HG03175 (cell line): ENCODE results near the gene COL25A1.

Experiments
- ATAC-seq: cut with Tn5 transposase; IDR thresholded peaks from one replicate; pipeline ENCODE4 v1.9.1; 2021; ENCODE audit warnings: mild to moderate bottlenecking, moderate library complexity; ENCODE audit not compliant: unreplicated experiment

COL25A1 gene

DNA sequence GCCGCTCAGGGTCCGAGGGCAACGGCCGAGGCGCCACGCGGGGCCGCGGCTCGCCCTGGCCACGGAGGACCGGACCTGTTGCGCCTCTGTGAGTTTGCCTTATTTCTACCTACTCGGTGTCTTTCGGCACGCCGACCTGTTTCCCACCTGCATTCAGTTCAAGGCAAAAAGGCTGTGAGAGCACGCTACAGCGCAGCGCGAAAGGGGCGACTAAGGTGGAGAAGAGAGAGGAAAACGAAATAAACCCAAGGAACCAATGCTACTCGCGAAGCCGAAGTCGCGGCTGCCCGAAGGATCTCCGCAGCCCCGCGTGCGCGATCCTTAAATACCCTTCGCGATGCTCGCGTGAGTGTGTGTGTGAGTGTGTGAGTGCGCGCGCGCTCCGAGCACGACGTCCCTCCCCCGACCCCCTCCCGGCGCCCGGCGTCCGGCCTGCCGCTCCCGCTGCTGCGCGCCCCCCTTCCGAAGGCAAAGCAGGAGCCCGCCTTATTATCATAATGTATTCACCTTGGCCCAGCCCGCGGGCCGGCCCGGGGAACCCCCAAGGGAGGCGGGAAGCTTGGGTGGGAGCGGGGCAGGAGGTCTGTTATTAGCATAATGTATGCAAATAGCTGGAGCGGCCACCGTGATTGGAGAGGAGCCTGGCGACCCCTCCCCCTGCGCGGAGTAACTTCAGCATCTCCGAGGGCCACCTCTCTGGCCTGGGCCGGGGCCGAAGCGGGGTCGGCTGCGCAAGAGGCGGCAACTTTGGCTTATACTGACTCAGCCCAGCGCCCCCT is at the start of gene COL25A1:
Gene COL25A1, minus strand, starts transcription at position 298 of the 779 bp plus-strand sequence.
- ATAC-seq = no peak

DNA sequence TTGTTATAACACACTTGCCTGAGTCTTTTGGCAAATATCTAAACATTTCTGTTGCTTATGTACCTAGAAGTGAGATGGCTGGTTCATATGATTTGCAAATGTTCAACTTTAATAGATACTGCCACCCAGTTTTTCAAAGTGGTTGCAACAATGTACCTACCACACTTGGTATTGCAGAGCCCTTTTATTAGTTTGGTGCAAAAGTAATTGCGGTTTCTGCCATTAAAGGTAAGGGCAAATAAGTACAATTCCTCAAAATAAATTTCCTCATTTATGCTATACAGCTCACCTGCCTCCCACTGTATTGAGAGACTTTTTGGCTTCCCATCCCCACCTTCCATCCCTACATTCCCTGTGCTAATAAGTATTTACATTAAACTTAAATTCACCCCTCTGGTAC is 47.7 kb upstream of the COL25A1 start:
- no peak for ATAC-seq

DNA sequence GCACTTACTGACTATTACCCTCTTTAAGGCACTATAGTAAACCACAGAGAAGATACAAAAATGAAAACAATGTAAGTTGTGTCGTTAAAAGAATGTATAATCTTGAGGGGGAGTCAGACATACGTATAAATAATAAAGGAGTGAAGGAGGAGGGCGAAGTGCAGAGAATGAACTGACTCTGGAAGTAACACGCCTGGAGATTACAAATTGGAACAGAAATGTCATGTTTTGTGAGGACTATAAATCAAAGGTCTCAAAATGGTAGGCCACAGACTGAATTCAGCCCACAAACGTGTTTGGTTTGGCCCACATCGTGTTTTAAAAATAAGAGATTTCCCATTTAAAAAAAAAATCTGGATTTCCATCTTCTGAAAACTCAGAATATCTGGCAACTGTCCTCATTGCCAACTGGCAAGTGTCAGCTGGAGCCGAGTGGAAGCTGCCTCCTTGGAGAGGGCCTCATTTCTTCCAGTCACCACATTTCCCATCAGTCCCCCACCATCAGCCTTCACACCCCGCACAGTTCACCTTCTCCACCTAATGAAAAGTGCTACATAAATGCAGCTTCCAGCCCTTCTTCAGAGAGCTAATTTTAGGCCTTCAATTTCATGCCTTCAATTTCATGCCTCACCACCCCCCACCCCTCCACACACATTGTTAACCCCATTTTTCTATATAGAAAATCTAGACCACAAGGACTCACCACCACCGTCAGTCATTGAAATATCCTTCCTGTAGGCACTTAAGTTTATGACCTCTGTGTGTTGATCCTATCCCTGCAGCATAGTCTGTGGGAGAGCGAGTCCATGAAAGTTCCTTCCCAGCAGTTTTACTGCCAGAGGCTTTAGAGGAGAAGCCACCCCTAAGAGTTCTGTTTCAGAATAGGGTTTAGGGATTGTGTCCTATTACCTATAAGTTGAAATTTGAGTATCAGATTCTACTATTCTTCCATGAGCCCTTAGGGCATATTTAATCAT is 32.0 kb upstream of the COL25A1 start:
- ATAC-seq = no peak

DNA sequence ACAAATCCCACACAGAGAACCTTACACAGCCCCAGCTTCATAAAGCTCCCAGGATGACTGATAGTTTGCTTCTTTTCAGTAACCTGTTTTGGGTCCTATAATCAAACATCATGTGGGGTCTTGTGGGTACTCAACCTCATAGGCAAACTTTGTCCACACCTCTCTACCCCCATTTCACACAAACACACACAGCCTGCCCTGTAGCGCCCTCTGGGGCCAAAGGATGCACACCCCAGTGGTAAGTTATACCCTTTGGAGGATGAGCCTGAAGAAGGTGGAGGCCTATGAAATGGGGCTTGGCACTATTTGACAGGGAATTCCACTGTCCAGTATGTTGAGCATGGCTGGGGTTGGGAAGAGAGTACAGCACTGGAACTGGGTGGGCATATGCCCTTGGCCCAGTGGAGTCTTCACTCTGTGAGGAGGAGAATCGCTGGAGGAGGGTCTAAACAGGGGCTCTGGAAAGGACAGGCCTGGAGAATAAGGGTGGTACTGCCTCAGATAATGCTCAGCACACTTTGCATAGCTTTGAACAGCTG is 30.5 kb upstream of the COL25A1 start:
- ATAC-seq = no peak

DNA sequence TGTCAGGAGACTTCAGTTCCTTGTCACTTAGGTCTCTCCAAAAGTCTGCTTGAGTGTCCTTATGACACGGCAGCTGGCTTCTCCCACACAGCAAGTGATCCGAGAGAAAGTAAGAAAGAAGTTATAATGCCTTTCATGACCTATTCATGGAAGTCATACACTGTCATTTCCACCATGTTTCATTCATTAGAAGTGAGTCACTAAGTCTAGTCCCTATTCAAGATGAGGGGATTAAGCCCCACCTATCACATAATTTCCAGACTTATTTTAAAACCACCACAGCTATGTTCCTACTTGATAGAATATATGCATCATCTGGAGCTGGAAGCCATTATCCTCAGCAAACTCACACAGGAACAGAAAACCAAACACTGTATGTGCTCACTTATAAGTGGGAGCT is 25.2 kb upstream of the COL25A1 start:
- no peak for ATAC-seq

DNA sequence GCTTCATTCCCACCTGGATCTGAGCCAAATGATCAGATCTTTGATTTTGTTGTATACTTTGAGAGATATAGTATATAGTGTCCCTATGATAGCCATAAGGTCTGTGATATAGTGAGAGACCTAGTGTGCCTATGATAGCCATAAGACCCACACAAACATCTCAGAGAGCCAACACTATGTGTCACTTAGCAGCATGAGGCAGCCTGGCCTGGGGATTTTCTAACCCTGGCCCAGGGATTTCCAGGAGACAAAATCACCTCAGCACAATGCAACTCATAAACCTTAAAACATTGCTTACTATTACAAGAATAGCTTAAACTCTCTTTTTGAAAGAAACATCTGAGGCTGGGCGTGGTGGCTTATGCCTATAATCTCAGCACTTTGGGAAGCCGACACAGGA is 23.2 kb upstream of the COL25A1 start:
- no peak for ATAC-seq

DNA sequence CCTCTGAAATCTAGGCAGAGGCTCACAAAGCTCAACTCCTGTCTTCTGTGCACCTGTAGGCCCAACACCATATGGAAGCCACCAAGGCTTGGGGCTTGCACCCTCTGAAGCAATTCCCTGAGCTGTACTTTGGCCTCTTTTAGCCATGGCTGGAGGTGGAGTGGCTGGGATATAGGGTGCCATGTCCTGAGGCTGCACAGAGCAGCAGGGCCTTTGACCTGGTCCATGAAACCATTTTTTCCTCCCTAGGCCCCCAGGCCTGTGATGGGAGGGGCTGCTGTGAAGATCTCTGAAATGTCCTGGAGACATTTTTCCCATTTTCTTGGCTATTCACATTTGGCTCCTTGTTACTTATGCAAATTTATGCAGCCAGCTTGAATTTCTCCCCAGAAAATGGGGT is 20.9 kb upstream of the COL25A1 start:
- ATAC-seq = no peak

DNA sequence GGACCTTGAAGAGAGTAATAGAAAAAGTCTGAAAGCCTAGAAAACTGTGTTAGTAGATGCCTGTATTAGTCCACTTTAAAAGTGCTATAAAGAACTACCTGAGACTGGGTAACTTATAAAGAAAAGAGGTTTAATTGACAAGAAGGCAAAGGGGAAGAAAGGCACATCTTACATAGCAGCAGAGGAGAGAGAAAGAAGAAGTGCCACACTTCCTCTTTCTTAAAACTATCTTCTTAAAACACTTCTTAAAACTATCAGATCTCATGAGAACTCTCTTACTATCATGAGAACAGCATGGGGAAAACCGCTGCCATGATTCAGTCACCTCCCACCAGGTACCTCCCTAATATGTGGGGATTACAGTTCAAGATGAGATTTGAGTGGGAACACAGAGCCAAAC is 18.8 kb upstream of the COL25A1 start:
- ATAC-seq = no peak

DNA sequence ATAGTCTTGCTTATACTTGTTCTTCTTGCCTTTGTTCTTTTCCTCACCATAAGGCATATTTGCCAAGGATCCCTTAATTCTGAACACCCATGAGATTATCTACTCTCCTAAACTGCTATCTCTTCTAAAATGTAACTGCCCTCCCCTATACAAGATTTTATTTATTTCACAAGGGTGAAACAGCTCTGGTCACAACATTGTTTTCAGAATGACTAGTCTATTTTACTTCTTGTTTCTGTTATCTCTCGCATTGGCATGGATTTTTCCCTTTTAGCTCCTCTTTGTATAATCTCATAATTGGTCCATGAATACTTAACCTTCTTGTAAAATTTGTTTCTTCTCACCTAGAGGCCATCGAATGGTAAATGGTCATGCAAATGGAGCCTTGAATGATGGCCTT is 17.2 kb upstream of the COL25A1 start:
- ATAC-seq = no peak

DNA sequence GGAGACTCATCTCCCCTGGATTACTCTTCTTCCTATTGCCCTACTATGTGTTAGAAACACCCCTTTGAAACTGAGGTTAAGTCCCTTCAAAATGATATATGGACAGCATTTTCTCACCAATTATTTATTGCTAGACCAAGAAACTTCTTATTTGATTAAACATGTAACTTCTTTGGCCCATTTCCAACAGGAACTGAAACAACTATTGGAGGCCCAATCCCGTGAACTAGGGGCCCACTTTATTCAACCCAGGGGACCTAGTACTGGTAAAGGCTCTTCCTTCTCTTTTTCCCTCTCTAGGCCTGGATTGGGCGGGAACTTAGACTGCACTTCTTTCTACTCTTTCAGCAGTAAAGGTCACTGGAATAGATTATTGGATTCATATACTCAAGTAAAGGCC is 16.7 kb upstream of the COL25A1 start:
- no peak for ATAC-seq

DNA sequence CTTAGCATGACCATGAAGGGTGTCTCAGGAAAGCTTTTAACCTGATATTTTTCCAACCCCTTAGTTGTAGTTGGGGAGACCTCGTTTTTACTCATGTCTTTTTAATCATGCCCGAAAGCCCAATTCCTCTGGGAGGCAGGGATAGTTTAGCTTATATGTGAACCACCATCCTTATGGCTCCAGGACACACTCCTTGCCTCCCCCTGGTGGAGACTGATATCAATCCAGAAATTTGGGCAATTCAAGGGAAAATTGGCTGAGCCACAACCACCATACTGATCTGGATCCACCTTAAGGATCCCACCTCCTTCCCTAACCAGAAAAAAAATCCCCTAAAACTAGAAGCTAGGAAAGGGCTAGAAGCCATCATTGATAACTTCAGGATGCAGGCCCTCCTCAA is 13.4 kb upstream of the COL25A1 start:
- no peak for ATAC-seq

DNA sequence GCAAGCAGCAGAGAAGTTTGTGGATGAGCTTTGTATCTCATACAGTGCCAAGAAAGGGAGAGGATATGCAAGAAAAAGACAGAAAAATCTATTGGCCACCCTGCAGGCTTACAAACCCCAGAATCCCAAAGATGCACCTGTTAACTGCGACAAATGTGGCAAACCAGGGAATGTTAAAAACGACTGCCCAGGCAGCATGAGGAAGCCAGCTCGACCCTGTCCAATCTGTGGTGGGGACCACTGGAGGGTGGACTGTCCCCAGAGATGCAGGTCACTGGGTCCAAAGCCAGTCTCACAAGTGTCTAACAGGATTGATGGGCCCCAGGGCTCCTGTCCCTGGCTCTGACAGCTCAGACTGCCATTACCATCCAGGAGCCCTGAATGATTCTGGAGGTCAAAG is 12.9 kb upstream of the COL25A1 start:
- no peak for ATAC-seq

DNA sequence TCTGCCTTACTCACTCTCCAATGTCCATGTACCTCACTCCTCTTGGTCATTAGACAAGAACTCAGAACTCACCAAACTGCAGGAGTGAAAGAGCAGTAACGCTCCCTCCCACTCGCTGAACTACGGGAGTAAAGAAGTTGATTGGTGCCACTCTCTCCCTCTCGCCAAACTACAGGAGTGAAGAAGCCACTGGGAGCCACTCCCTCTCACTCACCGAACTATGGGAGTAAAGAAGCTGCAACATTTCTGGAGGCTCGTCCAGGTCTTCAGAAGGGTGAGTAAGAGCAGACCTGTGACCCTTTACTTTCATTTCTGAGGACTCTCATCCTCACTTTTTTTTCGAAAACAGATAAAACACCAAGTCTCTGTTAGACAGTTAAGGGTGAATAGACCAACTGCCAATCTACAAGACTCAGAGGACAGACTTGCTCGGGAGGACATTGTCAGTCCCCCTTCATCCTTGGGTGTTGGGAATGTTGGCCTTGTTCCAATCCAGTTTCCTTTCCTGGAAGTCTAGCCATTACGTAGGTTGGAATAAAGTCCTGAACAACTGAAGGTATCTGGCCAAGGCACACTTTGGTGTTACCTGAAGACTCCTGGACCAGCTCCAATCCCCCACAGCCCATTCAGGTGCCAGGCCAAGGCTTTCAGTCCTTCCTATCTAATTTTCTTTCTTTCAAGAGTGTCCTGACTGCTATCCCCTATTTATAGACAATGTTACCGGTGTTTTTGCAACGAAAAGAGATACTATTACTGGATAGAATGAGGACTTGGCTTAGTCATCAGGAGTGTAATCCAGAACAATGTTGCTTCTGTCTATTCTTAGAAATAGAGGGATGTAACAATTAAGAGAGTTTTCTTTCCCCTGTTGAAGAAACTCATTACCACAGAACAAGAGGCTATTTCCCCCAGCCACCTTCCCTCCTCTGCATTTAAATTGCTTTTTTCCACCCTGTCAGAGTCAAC is 11.0 kb upstream of the COL25A1 start:
- ATAC-seq = no peak

DNA sequence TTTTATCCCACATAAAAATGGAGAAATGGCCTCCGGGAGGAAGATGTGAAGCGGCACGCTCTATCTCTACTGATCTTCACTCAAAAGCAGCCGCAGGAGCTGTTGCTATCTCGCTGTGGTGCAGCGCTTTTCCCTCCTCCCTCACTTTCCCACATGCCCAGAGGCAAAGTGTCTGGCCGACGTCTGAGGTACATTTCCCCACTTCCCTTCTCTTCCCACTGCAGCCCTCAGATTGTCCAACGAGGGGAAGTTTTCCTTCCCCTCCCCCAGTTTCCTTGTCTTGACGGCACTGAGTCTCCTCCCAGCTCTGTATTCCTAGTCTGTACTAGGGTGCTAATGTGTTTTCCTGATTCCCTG is 660 bp upstream of the COL25A1 start:
- no peak for ATAC-seq

DNA sequence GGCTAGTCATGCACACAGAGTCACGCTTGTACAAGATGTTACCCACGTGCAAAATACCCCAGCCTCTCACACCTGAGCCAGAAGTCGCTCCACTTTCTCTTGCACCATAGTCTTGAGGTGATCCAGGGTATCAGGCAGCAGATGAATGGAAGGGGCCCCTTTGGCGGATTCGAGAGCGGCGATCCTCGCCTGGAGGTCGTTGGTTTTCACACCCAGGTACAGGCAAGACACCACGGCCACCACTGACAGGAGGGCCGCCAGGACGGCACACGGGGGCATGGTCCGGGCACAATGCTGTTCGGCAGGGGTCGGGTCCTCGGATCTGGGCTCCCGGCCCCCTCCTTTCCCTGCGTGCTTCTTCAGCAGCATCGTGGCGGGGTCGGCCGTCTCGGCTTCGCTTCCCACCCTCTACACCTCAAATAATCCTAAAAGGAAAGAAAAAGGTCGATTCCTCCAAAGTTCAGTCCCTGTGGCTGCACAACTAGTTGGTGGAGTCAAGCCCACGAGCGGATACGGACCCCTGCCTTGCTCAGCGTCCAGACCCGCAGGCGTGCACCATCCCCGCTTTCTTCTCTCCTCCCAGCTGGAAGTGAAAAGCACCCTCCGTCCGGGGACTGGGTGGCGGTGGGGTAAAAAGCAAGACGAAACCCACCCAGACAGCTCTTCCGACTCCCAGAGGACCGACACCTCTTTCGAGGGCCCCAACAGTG is 652 bp downstream of the COL25A1 start:
- no peak for ATAC-seq

DNA sequence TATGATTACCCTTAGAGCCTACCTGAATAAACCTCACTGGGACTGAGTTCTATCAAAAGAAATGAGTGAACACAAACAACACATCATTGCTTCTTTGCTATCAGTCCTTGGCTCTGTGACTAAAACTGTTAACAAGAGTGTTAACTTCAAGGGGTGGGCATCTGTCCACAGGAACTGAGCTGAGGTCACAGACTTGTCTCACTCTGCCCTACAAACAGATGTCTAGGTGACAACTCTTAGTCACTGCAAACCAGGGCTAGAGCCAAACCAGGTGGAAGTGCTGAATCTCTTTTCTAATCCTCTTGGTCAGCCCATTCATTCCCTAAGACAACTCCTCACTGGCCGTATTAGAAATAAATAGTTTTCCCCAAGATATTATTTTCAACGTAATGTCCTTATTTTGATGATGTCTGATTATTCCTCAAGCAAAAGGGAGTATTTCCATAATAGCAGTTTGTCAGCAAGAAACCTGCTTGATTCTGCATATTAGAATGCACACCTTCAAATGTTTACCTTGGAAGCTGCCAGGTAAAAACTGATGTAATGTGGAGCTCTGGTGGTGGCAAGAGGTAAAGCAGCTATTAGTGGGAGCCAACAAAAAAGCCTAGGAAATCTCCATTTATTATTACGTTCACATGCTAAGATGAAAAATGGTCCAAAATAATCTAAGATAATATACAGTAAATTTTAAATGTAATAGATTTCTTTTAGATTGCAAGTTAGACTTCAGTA is 4.0 kb downstream of the COL25A1 start:
- ATAC-seq = no peak

DNA sequence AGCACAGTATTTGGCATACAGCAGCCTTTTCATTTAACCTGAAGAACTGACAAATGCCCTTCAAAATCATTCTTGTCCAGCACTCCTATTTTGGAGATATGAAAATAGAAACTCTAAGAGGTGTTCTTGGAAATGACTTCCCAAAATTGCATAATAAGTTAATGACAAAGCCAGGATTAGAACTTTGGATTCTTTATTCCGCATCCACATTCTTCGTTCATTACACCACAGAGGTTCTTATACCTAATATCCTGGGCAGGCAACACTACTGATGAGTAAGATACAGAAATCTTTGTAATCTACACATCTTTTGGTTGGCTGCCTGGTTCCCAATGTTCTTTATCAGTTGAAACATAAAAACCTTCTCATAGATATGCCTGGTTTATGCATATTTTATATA is 5.9 kb downstream of the COL25A1 start:
- no peak for ATAC-seq

DNA sequence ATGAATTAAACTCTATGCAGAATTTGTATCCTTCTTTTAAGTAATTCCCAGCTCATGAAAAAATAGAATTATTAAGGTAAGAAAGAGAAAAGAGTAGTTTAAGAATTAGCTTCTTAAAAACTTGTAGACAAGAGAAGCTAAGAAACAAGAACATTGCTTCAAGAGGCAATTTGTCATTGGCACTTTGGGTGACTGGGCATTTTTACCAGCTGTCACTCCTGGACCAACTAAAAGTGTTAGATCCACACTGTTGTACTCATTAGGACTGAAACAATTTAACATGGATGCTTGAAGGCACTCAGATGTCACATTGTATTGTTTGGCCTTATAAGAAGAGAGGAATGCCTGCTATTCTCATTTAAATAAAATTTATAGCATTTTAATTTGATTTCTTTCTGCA is 7.4 kb downstream of the COL25A1 start:
- ATAC-seq = no peak

DNA sequence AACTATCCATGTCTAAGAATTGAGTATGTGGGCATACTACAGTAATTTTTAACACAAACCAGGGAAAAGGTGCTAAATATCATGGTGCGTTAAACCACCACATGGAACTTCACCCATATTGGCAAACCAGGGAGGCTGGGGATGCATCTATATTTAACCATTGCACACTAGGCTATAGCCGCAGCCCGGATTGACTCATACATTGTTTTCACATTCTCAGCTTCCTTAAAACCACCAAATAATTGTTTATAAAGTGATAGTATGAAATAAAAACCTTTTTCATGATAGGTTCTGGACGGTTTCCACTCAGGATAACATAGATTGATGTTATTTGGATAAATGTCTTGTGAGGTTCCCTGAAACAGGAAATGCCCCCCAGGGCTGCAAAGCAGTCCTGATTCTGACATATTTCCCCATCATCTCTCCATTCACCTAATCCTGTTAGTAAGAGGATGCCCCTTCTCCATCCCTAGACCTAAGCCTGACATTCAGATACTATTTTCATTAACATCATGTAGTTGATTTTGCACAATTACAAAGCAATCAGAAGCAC is 7.9 kb downstream of the COL25A1 start:
- no peak for ATAC-seq
